Activated T-helper 2 cell treated with anti-CD3 and anti-CD28 coated beads, Interferon-gamma antibody, Interleukin-2, Interleukin-4, amounts not matched to agents 10 μg/mL and 5 μg/mL and 100 μg/mL, durations not matched to agents 14 hours and 24 hours and 36 hours (primary cell): ENCODE results near the gene ZNF500. TPM values are rescaled to one million over a fixed set of nuclear protein-coding genes. Genes with fewer than 3 reads are reported as not detected.
"Not testable (repeated sequence)": the region's sequence is repeated elsewhere in the genome, so short reads cannot be mapped to it uniquely, and the experiment has no call there.

Experiments
- DNase-seq: peaks from one replicate; pipeline ENCODE4 v3.0.0; 2021; ENCODE audit warnings: low spot score
- H3K27ac Mint-ChIP-seq: one replicate; pipeline ENCODE4 v1.8.0; 2021; ENCODE audit warnings: mixed read lengths
- H3K27me3 Mint-ChIP-seq: one replicate; pipeline ENCODE4 v1.8.0; 2021; ENCODE audit warnings: low read depth, mixed read lengths
- H3K36me3 Mint-ChIP-seq: one replicate; pipeline ENCODE4 v1.8.0; 2021; ENCODE audit warnings: low read depth, mixed read lengths
- H3K4me1 Mint-ChIP-seq: one replicate; pipeline ENCODE4 v1.8.0; 2021; ENCODE audit warnings: low read depth, mixed read lengths
- H3K4me3 Mint-ChIP-seq: one replicate; pipeline ENCODE4 v1.8.0; 2021; ENCODE audit warnings: low read depth, mild to moderate bottlenecking, moderate library complexity, mixed read lengths
- H3K9me3 Mint-ChIP-seq: one replicate; pipeline ENCODE4 v1.8.0; 2021; ENCODE audit warnings: mixed read lengths
- intact Hi-C: fragments of 100-400 bp; cut with micrococcal nuclease; formaldehyde crosslinking; loops from one replicate; pipeline ENCODE4 v1.15.1; 2023
- total RNA-seq: library from RNA; stranded (reverse); gene quantifications from 2 replicates; pipeline ENCODE4 v1.2.3, GENCODE V29; 2022

The ZNF500 gene
- total RNA-seq, 1 donor from 2014 or later, result 18.1 TPM

GRCh38 chr16:4790871-4791270, 23.9 kb upstream of the ZNF500 start:
- no peaks in the 10 kb centered on the region for H3K9me3 Mint-ChIP-seq
- no peak overlapping the region for H3K4me3 Mint-ChIP-seq
- peaks cover 6% of the 10 kb centered on the region for H3K4me1 Mint-ChIP-seq
- no peak for DNase-seq
- H3K36me3 Mint-ChIP-seq, result no peaks in the 10 kb centered on the region
- intact Hi-C loops, result no loop called here
- H3K27me3 Mint-ChIP-seq, result no peaks in the 10 kb centered on the region
- H3K27ac Mint-ChIP-seq, result no peak overlapping the region

- no peak overlapping the region for H3K4me3 Mint-ChIP-seq
- intact Hi-C loops, result no loop called here
- no peak overlapping the region for H3K27ac Mint-ChIP-seq
- no peaks in the 10 kb centered on the region for H3K27me3 Mint-ChIP-seq
- H3K9me3 Mint-ChIP-seq, result no peaks in the 10 kb centered on the region
- peaks cover 6% of the 10 kb centered on the region for H3K4me1 Mint-ChIP-seq
- H3K36me3 Mint-ChIP-seq, result no peaks in the 10 kb centered on the region
- no peak for DNase-seq
These were observed 23.3 kb upstream of the ZNF500 start for GRCh38 chr16:4790261-4790660.

- intact Hi-C loops, result no loop called here
- H3K4me3 Mint-ChIP-seq, result no peak overlapping the region
These were observed 21.9 kb upstream of the ZNF500 start for GRCh38 chr16:4788910-4789309.

GRCh38 chr16:4788489-4788889, 21.5 kb upstream of the ZNF500 start:
- DNase-seq, result no peak
- Mint-ChIP-seq H3K36me3 (no peaks in the 10 kb centered on the region), H3K27ac (no peak overlapping the region), H3K9me3 (no peaks in the 10 kb centered on the region), H3K4me1 (peaks cover 6% of the 10 kb centered on the region), H3K27me3 (no peaks in the 10 kb centered on the region), H3K4me3 (no peak overlapping the region)
- intact Hi-C loops, result no loop called here

More at GRCh38 chr16:4788910-4789309, 21.9 kb upstream of the ZNF500 start:
- Mint-ChIP-seq H3K27ac (no peak overlapping the region), H3K27me3 (no peaks in the 10 kb centered on the region), H3K9me3 (no peaks in the 10 kb centered on the region), H3K36me3 (no peaks in the 10 kb centered on the region), H3K4me1 (peaks cover 6% of the 10 kb centered on the region)
- DNase-seq, result no peak

GRCh38 chr16:4787627-4788482, 20.9 kb upstream of the ZNF500 start, which contains the start of gene SEPTIN12:
Gene SEPTIN12 (minus strand): TSS chr16:4788345. CDS start chr16:4787645, 700 bp downstream.
- Mint-ChIP-seq H3K27ac (no peak within 1 kb of the TSS), H3K27me3 (no peaks in the 10 kb centered on the region), H3K9me3 (no peaks in the 10 kb centered on the region), H3K4me1 (peaks cover 6% of the 10 kb centered on the region), H3K36me3 (no peaks in the 10 kb centered on the region), H3K4me3 (no peak within 1 kb of the TSS)
- intact Hi-C loops, result no loop called here
- DNase-seq, result no peak

- DNase-seq, result no peak
- H3K9me3 Mint-ChIP-seq, result no peaks in the 10 kb centered on the region
- no peaks in the 10 kb centered on the region for H3K36me3 Mint-ChIP-seq
- H3K4me3 Mint-ChIP-seq, result no peak overlapping the region
- intact Hi-C loops, result no loop called here
- no peak overlapping the region for H3K27ac Mint-ChIP-seq
- peaks cover 6% of the 10 kb centered on the region for H3K4me1 Mint-ChIP-seq
- no peaks in the 10 kb centered on the region for H3K27me3 Mint-ChIP-seq
These were observed 20.1 kb upstream of the ZNF500 start for GRCh38 chr16:4787068-4787467.

- H3K4me1 Mint-ChIP-seq, result peaks cover 2% of the 10 kb centered on the region
- no peak overlapping the region for H3K27ac Mint-ChIP-seq
- intact Hi-C loops, result no loop called here
- no peaks in the 10 kb centered on the region for H3K27me3 Mint-ChIP-seq
- no peak overlapping the region for H3K4me3 Mint-ChIP-seq
- DNase-seq, result no peak
- no peaks in the 10 kb centered on the region for H3K9me3 Mint-ChIP-seq
- H3K36me3 Mint-ChIP-seq, result no peaks in the 10 kb centered on the region
These were observed 18.9 kb upstream of the ZNF500 start for GRCh38 chr16:4785758-4786433.

GRCh38 chr16:4784444-4784987, 17.6 kb upstream of the ZNF500 start:
- H3K36me3 Mint-ChIP-seq, H3K4me1 Mint-ChIP-seq, H3K4me3 Mint-ChIP-seq, H3K27me3 Mint-ChIP-seq, H3K9me3 Mint-ChIP-seq, H3K27ac Mint-ChIP-seq, DNase-seq, intact Hi-C loops: not testable (repeated sequence)

- DNase-seq, result no peak
- Mint-ChIP-seq H3K9me3 (no peaks in the 10 kb centered on the region), H3K27ac (no peak overlapping the region), H3K4me1 (no peaks in the 10 kb centered on the region), H3K36me3 (no peaks in the 10 kb centered on the region), H3K4me3 (no peak overlapping the region), H3K27me3 (no peaks in the 10 kb centered on the region)
- intact Hi-C loops, result no loop called here
These were observed 17.0 kb upstream of the ZNF500 start for GRCh38 chr16:4783951-4784336.

- H3K27me3 Mint-ChIP-seq, result no peaks in the 10 kb centered on the region
- no peak overlapping the region for H3K4me3 Mint-ChIP-seq
- H3K36me3 Mint-ChIP-seq, result no peaks in the 10 kb centered on the region
- DNase-seq, result no peak
- H3K4me1 Mint-ChIP-seq, result no peaks in the 10 kb centered on the region
- no peaks in the 10 kb centered on the region for H3K9me3 Mint-ChIP-seq
- intact Hi-C loops, result no loop called here
- no peak overlapping the region for H3K27ac Mint-ChIP-seq
These were observed 16.4 kb upstream of the ZNF500 start for GRCh38 chr16:4783251-4783950.

- Mint-ChIP-seq H3K9me3 (no peaks in the 10 kb centered on the region), H3K36me3 (no peaks in the 10 kb centered on the region), H3K27ac (no peak overlapping the region), H3K27me3 (no peaks in the 10 kb centered on the region), H3K4me3 (no peak overlapping the region), H3K4me1 (no peaks in the 10 kb centered on the region)
- intact Hi-C loops, result no loop called here
- no peak for DNase-seq
These were observed 13.3 kb upstream of the ZNF500 start for GRCh38 chr16:4780235-4780634.

GRCh38 chr16:4778050-4778392, 11.1 kb upstream of the ZNF500 start:
- no peak for DNase-seq
- no peak overlapping the region for H3K27ac Mint-ChIP-seq
- H3K4me1 Mint-ChIP-seq, result no peaks in the 10 kb centered on the region
- no peaks in the 10 kb centered on the region for H3K9me3 Mint-ChIP-seq
- H3K36me3 Mint-ChIP-seq, result no peaks in the 10 kb centered on the region
- H3K4me3 Mint-ChIP-seq, result no peak overlapping the region
- intact Hi-C loops, result no loop called here
- peaks cover 2% of the 10 kb centered on the region for H3K27me3 Mint-ChIP-seq
